IMR-90 (cell line): Measurements from ENCODE around the gene SLC25A21. TPM values are rescaled to one million over a fixed set of nuclear protein-coding genes. Genes with fewer than 3 reads are reported as not detected.

ENCODE experiments used
- ATAC-seq: fragments of 200-7000 bp; cut with Tn5 transposase; 2 replicates; pipeline ENCODE4 v1.9.1; 2020; ENCODE audit warnings: low read depth, mild to moderate bottlenecking, moderate library complexity
- BruUV-seq: library from RNA; stranded (reverse); fragments of 400-500 nt; replicated peaks from 2 replicates; lab custom pipeline; 2021; lab: Mats Ljungman, UMichigan
- CTCF ChIA-PET: fragments of 300-600 bp; formaldehyde crosslinking; extraction: SDS; loops from one replicate; lab custom pipeline; 2021; ENCODE audit warnings: antibody characterized with exemption; lab: Yijun Ruan, JAX
- POLR2A ChIA-PET: fragments of 300-600 bp; sonication (Branson Sonifier 250); formaldehyde crosslinking; loops from one replicate; lab custom pipeline; 2022; ENCODE audit warnings: antibody characterized with exemption; ENCODE audit not compliant: unreplicated experiment; lab: Charles Lee
- DNase-seq: peaks from one replicate; pipeline ENCODE4 v3.0.0; 2013
- H2AFZ ChIP-seq: replicated peaks from 2 replicates; pipeline ENCODE3; 2013; ENCODE audit warnings: low read length, mild to moderate bottlenecking; ENCODE audit not compliant: poor library complexity
- H2AK5ac ChIP-seq: 2 replicates; pipeline ENCODE4 v1.6.1; 2013; ENCODE audit warnings: low read depth, low read length, inconsistent platforms
- H2AK9ac ChIP-seq: replicated peaks from 2 replicates; pipeline ENCODE3; 2013; ENCODE audit warnings: mild to moderate bottlenecking, low read depth, low read length, moderate library complexity; ENCODE audit not compliant: poor library complexity
- H2BK120ac ChIP-seq: 2 replicates; pipeline ENCODE4 v1.6.1; 2013; ENCODE audit warnings: low read depth, low read length, inconsistent platforms
- H2BK15ac ChIP-seq: 3 replicates; pipeline ENCODE4 v1.6.1; 2013; ENCODE audit warnings: low read depth, low read length, inconsistent platforms
- H2BK20ac ChIP-seq: 2 replicates; pipeline ENCODE4 v1.6.1; 2013; ENCODE audit warnings: low read depth, mild to moderate bottlenecking, inconsistent platforms, low read length, moderate library complexity
- H2BK5ac ChIP-seq: 2 replicates; pipeline ENCODE4 v1.6.1; 2013; ENCODE audit warnings: mild to moderate bottlenecking, low read depth, low read length, inconsistent platforms; ENCODE audit not compliant: poor library complexity, severe bottlenecking
- H3K14ac ChIP-seq: replicated peaks from 2 replicates; pipeline ENCODE4 v1.6.1; 2013; ENCODE audit warnings: low read depth, low read length, inconsistent platforms
- H3K18ac ChIP-seq: 2 replicates; pipeline ENCODE4 v1.6.1; 2013; ENCODE audit warnings: low read depth, low read length, control low read depth
- H3K23ac ChIP-seq: 2 replicates; pipeline ENCODE4 v1.6.1; 2013; ENCODE audit warnings: low read depth, low read length, inconsistent platforms
- H3K27ac ChIP-seq: 2 replicates; pipeline ENCODE4 v1.5.1; 2013; ENCODE audit warnings: mild to moderate bottlenecking, control low read depth, low read length; ENCODE audit not compliant: insufficient read depth
- H3K27me3 ChIP-seq: 2 replicates; pipeline ENCODE4 v1.6.1; 2013; ENCODE audit warnings: low read length; ENCODE audit not compliant: control insufficient read depth, insufficient read depth
- H3K36me3 ChIP-seq: 2 replicates; pipeline ENCODE4 v1.6.1; 2013; ENCODE audit warnings: low read length, mixed read lengths; ENCODE audit not compliant: control insufficient read depth, insufficient read depth
- H3K4ac ChIP-seq: 2 replicates; pipeline ENCODE4 v1.6.1; 2013; ENCODE audit warnings: low read depth, low read length, inconsistent platforms
- H3K4me1 ChIP-seq: 2 replicates; pipeline ENCODE4 v1.6.1; 2013; ENCODE audit warnings: low read length, mixed read lengths; ENCODE audit not compliant: control insufficient read depth, insufficient read depth
- H3K4me2 ChIP-seq: 2 replicates; pipeline ENCODE4 v1.6.1; 2013; ENCODE audit warnings: low read depth, mild to moderate bottlenecking, control low read depth, low read length, moderate library complexity
- H3K4me3 ChIP-seq: 2 replicates; pipeline ENCODE4 v1.5.1; 2013; ENCODE audit warnings: low read depth, mild to moderate bottlenecking, control low read depth, low read length, moderate library complexity; ENCODE audit not compliant: insufficient read depth
- H3K56ac ChIP-seq: 2 replicates; pipeline ENCODE4 v1.6.1; 2013; ENCODE audit warnings: low read length, inconsistent platforms; ENCODE audit not compliant: insufficient read depth; ENCODE audit errors: extremely low read depth
- H3K79me1 ChIP-seq, 2 experiments: 2 replicates each; pipeline ENCODE4 v1.6.1; 2013; ENCODE audit warnings: low read length in 2 of 2, inconsistent platforms in 1 of 2, low read depth in 1 of 2
- H3K9ac ChIP-seq: 2 replicates; pipeline ENCODE4 v1.6.1; 2013; ENCODE audit warnings: low read depth, low read length, control low read depth
- H3K9me1 ChIP-seq: 2 replicates; pipeline ENCODE4 v1.6.1; 2013; ENCODE audit warnings: low read length, inconsistent platforms; ENCODE audit not compliant: insufficient read depth
- H3K9me3 ChIP-seq: 2 replicates; pipeline ENCODE4 v1.6.1; 2013; ENCODE audit warnings: low read length; ENCODE audit not compliant: control insufficient read depth, insufficient read depth
- H4K20me1 ChIP-seq: 2 replicates; pipeline ENCODE4 v1.6.1; 2013; ENCODE audit warnings: low read length, inconsistent platforms; ENCODE audit not compliant: insufficient read depth
- H4K5ac ChIP-seq: 2 replicates; pipeline ENCODE4 v1.6.1; 2013; ENCODE audit warnings: mild to moderate bottlenecking, low read depth, low read length, control low read depth
- H4K8ac ChIP-seq, 2 experiments: 2 replicates each; pipeline ENCODE4 v1.6.1; 2013; ENCODE audit warnings: low read depth in 2 of 2, low read length in 2 of 2, control low read depth in 1 of 2, inconsistent platforms in 1 of 2
- H4K91ac ChIP-seq: 2 replicates; pipeline ENCODE4 v1.6.1; 2013; ENCODE audit warnings: low read depth, low read length, inconsistent platforms; ENCODE audit not compliant: insufficient read depth
- BHLHE40 ChIP-seq: fragments of 150-350 bp; IDR thresholded peaks from 2 replicates; pipeline ENCODE4 v1.6.1; 2016; ENCODE audit warnings: mild to moderate bottlenecking, low read depth, low read length
- CEBPB ChIP-seq: IDR thresholded peaks from 2 replicates; pipeline ENCODE4 v1.6.1; 2012; ENCODE audit warnings: low read depth, low read length, improper control_type of control experiment
- CHD1 ChIP-seq: IDR thresholded peaks from 2 replicates; pipeline ENCODE4 v1.6.1; 2012; ENCODE audit warnings: low read depth, low read length, improper control_type of control experiment
- FOS ChIP-seq: fragments of 150-350 bp; IDR thresholded peaks from 2 replicates; pipeline ENCODE4 v1.6.1; 2016; ENCODE audit warnings: low read depth, low read length
- MAFK ChIP-seq: IDR thresholded peaks from 2 replicates; pipeline ENCODE4 v1.6.1; 2012; ENCODE audit warnings: low read depth, low read length, improper control_type of control experiment
- MAZ ChIP-seq: IDR thresholded peaks from 2 replicates; pipeline ENCODE4 v1.6.1; 2012; ENCODE audit warnings: low read depth, mild to moderate bottlenecking, low read length, improper control_type of control experiment, moderate library complexity, borderline replicate concordance
- MXI1 ChIP-seq: IDR thresholded peaks from 2 replicates; pipeline ENCODE4 v1.6.1; 2012; ENCODE audit warnings: low read depth, mild to moderate bottlenecking, low read length, moderate library complexity, borderline replicate concordance
- NFE2L2 ChIP-seq: fragments of 150-350 bp; IDR thresholded peaks from 2 replicates; pipeline ENCODE4 v1.6.1; 2016; ENCODE audit warnings: low read depth, mild to moderate bottlenecking, low read length
- POLR2A ChIP-seq: IDR thresholded peaks from 2 replicates; pipeline ENCODE4 v1.6.1; 2012; ENCODE audit warnings: mild to moderate bottlenecking, low read depth, low read length
- RAD21 ChIP-seq: IDR thresholded peaks from 2 replicates; pipeline ENCODE4 v1.6.1; 2012; ENCODE audit warnings: low read length, improper control_type of control experiment
- RCOR1 ChIP-seq: IDR thresholded peaks from 2 replicates; pipeline ENCODE4 v1.6.1; 2012; ENCODE audit warnings: mild to moderate bottlenecking, low read length, improper control_type of control experiment; ENCODE audit not compliant: insufficient replicate concordance
- RFX5 ChIP-seq: IDR thresholded peaks from 2 replicates; pipeline ENCODE4 v1.8.0; 2012; ENCODE audit warnings: low read depth, mild to moderate bottlenecking, low read length, moderate library complexity
- SMC3 ChIP-seq: fragments of 150-350 bp; IDR thresholded peaks from 2 replicates; pipeline ENCODE4 v1.6.1; 2016; ENCODE audit warnings: low read depth, mild to moderate bottlenecking, antibody characterized with exemption, low read length, moderate library complexity
- WGBS, 2 experiments: methylation state at CpG; one replicate each; pipeline versions ENCODE4 v1.1.5 to v1.1.7; 2013; ENCODE audit warnings: missing lambda C conversion rate in 2 of 2; ENCODE audit not compliant: insufficient read length in 1 of 2; ENCODE audit errors: extremely low coverage in 2 of 2; 5-methylcytosine and 5-hydroxymethylcytosine counted together
- dilution Hi-C: fragments of 300-500 bp; cut with HindIII; formaldehyde crosslinking; loops from one replicate; pipeline ENCODE4 v1.14.3; 2018; ENCODE audit warnings: low sequenced_read_pairs; ENCODE audit not compliant: unreplicated experiment
- in situ Hi-C: fragments of 300-500 bp; cut with MboI; formaldehyde crosslinking; loops from 3 replicates; pipeline ENCODE4 v1.14.3; 2019; ENCODE audit warnings: low sequenced_read_pairs, inconsistent platforms, mixed read lengths
- intact Hi-C: fragments of 100-400 bp; cut with micrococcal nuclease; formaldehyde crosslinking; loops from 2 replicates; pipeline ENCODE4 v1.10.0; 2022
- polyA plus RNA-seq, 3 experiments: library from polyadenylated mRNA; depleted of rRNA; stranded (reverse); fragments of >200 nt; gene quantifications; 2 replicates each; pipeline ENCODE4 v1.2.3, GENCODE V29; 2012; ENCODE audit warnings: low replicate concordance in 1 of 3
- total RNA-seq: library from RNA; depleted of rRNA; stranded (reverse); fragments of >200 nt; gene quantifications from 2 replicates; pipeline ENCODE4 v1.2.3, GENCODE V29; 2012
- TF ChIP-seq, protein P1 (sequence below): fragments of 150-350 bp; IDR thresholded peaks from 2 replicates; pipeline ENCODE4 v1.6.1; 2017; ENCODE audit warnings: mild to moderate bottlenecking, antibody characterized with exemption, low read length, low read depth
- TF ChIP-seq, protein P2 (sequence below): conservative IDR thresholded peaks from 2 replicates; pipeline ENCODE4 v1.5.1; 2012; ENCODE audit warnings: mild to moderate bottlenecking, low read depth, low read length, improper control_type of control experiment
- TF ChIP-seq, protein P3 (sequence below): fragments of 150-350 bp; IDR thresholded peaks from 2 replicates; pipeline ENCODE4 v1.6.1; 2016; ENCODE audit warnings: low read depth, mild to moderate bottlenecking, low read length, moderate library complexity, borderline replicate concordance

SLC25A21 gene
- total and polyA plus RNA-seq, 2 of the 4 experiments (the other 2 are of a cell fraction): 0.62 to 0.90 TPM

DNA sequence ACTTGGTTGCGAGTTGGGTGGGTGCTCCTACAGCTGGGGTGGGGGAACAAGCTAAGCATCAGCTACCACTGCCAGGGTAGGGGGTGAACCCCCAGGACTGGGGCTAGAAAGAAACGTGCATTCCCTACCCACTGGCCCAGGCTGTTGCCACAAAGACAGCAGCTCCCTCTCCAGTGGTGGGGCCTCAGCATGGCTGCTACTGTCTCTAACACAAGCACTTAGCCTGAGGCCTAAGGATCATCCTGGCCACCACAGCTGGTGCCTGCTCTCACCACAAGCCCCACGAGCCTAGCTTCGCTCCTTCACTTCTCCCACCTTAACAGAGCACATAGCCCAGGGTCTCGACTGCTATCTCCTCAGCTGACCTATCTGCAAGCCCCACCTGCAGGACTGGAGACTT is 18.9 kb downstream of the SLC25A21 start:
- Histone ChIP-seq H3K4ac (no peak overlapping the region), H3K36me3 (no peaks in the 10 kb centered on the region), H3K4me1 (no peaks in the 10 kb centered on the region), H3K79me1 (no peaks in the 10 kb centered on the region), H4K5ac (no peak overlapping the region), H4K20me1 (no peaks in the 10 kb centered on the region), H2BK120ac (no peak overlapping the region), H2BK15ac (no peak overlapping the region), H3K9ac (no peak overlapping the region), H2AFZ (no peak overlapping the region), H4K91ac (no peak overlapping the region), H3K4me2 (no peak overlapping the region), H2AK9ac (no peak overlapping the region), H3K4me3 (no peak overlapping the region), H2AK5ac (no peak overlapping the region), H3K14ac (no peak overlapping the region), H3K56ac (no peak overlapping the region), H2BK20ac (no peak overlapping the region), H3K27ac (no peak overlapping the region), H3K9me1 (0 out of 2 replicates have a peak, but pooled peaks cover 3% of the 10 kb centered on the region), H3K27me3 (peaks cover 4% of the 10 kb centered on the region; the same call in 1 of the 2 replicates), H4K8ac (no peak overlapping the region), H3K18ac (no peak overlapping the region), H2BK5ac (no peak overlapping the region), H3K9me3 (peaks cover 3% of the 10 kb centered on the region; the same call in 1 of the 2 replicates), H3K23ac (no peak overlapping the region)
- dilution Hi-C loops (no loop called here), intact Hi-C loops (no loop called here), in situ Hi-C loops (no loop called here)
- POLR2A ChIA-PET: no interaction called here
- TF ChIP-seq MAZ (no peak), RFX5 (no peak), RCOR1 (no peak), CEBPB (no peak), MXI1 (no peak), MAFK (no peak), BHLHE40 (no peak), FOS (no peak), SMC3 (no peak), POLR2A (no peak), NFE2L2 (no peak), RAD21 (no peak), CHD1 (no peak)
- TF ChIP-seq, protein P1, sequence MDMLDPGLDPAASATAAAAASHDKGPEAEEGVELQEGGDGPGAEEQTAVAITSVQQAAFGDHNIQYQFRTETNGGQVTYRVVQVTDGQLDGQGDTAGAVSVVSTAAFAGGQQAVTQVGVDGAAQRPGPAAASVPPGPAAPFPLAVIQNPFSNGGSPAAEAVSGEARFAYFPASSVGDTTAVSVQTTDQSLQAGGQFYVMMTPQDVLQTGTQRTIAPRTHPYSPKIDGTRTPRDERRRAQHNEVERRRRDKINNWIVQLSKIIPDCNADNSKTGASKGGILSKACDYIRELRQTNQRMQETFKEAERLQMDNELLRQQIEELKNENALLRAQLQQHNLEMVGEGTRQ: no peak
- TF ChIP-seq, protein P2, sequence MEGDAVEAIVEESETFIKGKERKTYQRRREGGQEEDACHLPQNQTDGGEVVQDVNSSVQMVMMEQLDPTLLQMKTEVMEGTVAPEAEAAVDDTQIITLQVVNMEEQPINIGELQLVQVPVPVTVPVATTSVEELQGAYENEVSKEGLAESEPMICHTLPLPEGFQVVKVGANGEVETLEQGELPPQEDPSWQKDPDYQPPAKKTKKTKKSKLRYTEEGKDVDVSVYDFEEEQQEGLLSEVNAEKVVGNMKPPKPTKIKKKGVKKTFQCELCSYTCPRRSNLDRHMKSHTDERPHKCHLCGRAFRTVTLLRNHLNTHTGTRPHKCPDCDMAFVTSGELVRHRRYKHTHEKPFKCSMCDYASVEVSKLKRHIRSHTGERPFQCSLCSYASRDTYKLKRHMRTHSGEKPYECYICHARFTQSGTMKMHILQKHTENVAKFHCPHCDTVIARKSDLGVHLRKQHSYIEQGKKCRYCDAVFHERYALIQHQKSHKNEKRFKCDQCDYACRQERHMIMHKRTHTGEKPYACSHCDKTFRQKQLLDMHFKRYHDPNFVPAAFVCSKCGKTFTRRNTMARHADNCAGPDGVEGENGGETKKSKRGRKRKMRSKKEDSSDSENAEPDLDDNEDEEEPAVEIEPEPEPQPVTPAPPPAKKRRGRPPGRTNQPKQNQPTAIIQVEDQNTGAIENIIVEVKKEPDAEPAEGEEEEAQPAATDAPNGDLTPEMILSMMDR: no peak
- TF ChIP-seq, protein P3, sequence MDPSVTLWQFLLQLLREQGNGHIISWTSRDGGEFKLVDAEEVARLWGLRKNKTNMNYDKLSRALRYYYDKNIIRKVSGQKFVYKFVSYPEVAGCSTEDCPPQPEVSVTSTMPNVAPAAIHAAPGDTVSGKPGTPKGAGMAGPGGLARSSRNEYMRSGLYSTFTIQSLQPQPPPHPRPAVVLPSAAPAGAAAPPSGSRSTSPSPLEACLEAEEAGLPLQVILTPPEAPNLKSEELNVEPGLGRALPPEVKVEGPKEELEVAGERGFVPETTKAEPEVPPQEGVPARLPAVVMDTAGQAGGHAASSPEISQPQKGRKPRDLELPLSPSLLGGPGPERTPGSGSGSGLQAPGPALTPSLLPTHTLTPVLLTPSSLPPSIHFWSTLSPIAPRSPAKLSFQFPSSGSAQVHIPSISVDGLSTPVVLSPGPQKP: no peak
- DNase-seq (no peak), ATAC-seq (no peak)
- BruUV-seq: no TSS peak
- no CpG with 5 or more reads among the region's 5 CpGs for whole genome bisulfite sequencing, 2 experiments
- CTCF ChIA-PET: interaction anchor here (1.1 to 1.7 kb wide), 2 partner anchors 211 to 600 kb away, joined by 4 to 5 read pairs; no protein-coding TSS in a partner anchor
